T-helper 17 cell (primary cell): ENCODE measurements around the gene GOLPH3L. TPM values are rescaled to one million over a fixed set of nuclear protein-coding genes. Genes with fewer than 3 reads are reported as not detected.
A peak's percentile ranks its signal among the peaks of the same experiment; 100 is the strongest.
"Not testable (repeated sequence)": the region's sequence is repeated elsewhere in the genome, so short reads cannot be mapped to it uniquely, and the experiment has no call there.

ENCODE experiments used
- ATAC-seq: fragments of 150-1000 bp; cut with Tn5 transposase; 2 replicates; pipeline ENCODE4 v1.10.0; 2021; ENCODE audit warnings: mild to moderate bottlenecking, moderate library complexity
- DNase-seq, 3 donors: peaks; one replicate each; pipeline versions ENCODE4 v3.0.0 to v3.0.0-alpha.2; 2020 to 2021
- H3K9me3 ChIP-seq: one replicate; pipeline ENCODE4 v1.7.0; 2013; ENCODE audit warnings: low read length, mild to moderate bottlenecking; ENCODE audit not compliant: control insufficient read depth, poor library complexity, severe bottlenecking
- H3K27ac Mint-ChIP-seq: one replicate; pipeline ENCODE4 v1.8.0; 2022; ENCODE audit warnings: mild to moderate bottlenecking, moderate library complexity, mixed read lengths
- H3K27me3 Mint-ChIP-seq: one replicate; pipeline ENCODE4 v1.8.0; 2022; ENCODE audit warnings: mixed read lengths
- H3K36me3 Mint-ChIP-seq: one replicate; pipeline ENCODE4 v1.8.0; 2022; ENCODE audit warnings: low read depth, mixed read lengths
- H3K4me1 Mint-ChIP-seq: one replicate; pipeline ENCODE4 v1.8.0; 2022; ENCODE audit warnings: mild to moderate bottlenecking, mixed read lengths
- H3K4me3 Mint-ChIP-seq: one replicate; pipeline ENCODE4 v1.8.0; 2022; ENCODE audit warnings: mild to moderate bottlenecking, moderate library complexity, mixed read lengths
- total RNA-seq, 4 donors: library from RNA in 2 of 4; stranded (reverse) in 2 of 4; gene quantifications; one replicate each; pipeline ENCODE4 v1.2.3 and lab custom pipeline; 2022 to 2026

GOLPH3L gene
- total RNA-seq (1 to 10 TPM; 7.0 to 9.1 TPM), total RNA-seq (lab: John Stamatoyannopoulos, UW) (11.8 to 21.4 reads per million in 2 donors)

DNA sequence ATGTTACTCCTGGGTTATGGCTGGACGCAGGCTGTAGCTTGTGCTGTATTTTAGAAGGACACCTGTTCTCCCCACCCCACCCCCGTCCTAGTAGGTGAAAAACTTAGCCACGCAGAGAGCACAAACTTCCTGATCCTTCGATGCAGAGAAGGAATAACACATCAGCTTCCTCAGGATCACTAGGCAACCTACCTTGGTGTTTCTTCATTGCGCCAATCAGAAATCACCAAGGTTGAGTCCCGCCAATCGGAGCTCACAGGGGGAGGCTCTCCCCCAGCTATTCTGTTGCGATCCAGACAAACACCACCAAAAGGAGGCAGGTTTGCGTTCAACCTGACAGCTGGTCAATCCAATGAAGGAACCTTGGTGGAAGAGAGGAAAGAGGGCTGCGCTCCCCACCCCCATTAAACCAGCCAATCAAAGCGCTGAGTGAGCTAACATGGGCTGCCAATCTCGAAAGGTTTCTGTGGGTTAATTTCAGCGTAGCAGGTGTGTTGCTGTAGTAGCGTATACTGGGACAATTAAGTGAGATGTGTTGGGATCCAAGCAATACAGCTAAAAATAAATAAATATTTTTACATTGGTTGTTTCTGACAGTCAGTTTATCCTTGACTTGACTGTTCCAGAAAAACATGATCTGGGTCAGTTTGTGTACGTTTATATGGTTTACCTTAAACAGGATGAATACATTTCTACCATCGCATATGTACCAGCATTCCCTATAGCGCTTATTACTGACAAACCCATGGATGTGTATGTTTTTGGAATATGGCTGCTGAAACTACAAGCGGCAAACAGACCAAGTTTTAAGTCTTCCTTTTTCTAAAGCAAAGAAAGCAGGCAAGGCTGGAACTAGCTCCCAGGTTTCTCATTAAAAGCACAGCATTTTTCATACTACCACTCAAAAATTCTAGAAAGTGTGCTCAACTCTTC lies at the start of gene GOLPH3L:
Gene GOLPH3L, minus strand, starts transcription at position 160 of the 933 bp plus-strand sequence. CDS start 2,316 bp downstream, outside the sequence.
- peaks cover 22% of the 10 kb centered on the region for H3K4me1 Mint-ChIP-seq
- peaks cover 5% of the 10 kb centered on the region for H3K36me3 Mint-ChIP-seq
- H3K9me3 ChIP-seq = no peaks in the 10 kb centered on the region
- DNase-seq = peak; percentile 58 to 80 (median 74)
- peak within 1 kb of the TSS; percentile 90 for H3K27ac Mint-ChIP-seq
- peak within 1 kb of the TSS; percentile 93 for H3K4me3 Mint-ChIP-seq
- ATAC-seq = peak; percentile 99
- peaks cover 9% of the 10 kb centered on the region for H3K27me3 Mint-ChIP-seq

DNA sequence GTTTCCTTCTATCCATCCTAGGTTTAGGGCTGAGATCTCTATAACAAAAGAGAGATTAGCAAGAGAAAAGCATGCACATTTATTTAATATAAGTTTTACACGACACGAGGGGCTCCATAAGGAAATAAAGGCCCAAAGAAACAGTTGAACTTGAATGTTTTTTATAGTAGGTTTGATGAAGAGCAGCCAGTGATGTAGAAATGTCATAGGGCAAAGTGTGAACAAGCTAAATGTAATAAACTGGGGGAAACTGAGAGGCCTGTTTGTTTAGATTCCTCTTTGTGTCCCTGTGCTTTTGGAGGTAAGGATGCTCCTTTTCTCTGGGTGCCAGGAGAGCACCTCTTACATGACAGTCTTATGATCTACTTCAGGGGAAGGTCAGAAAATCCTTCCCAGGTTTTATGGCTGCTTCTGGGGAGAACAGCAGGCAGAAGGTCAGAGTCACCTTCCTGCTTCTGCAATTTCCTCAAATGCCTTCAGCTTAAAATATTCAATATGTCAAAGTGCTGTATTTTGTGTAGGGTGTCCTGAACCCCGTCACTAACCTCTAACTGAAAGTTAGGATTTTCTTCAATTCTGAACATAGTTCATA lies 33.3 kb upstream of the GOLPH3L start:
- H3K9me3 ChIP-seq = no peaks in the 10 kb centered on the region
- H3K36me3 Mint-ChIP-seq = peaks cover 3% of the 10 kb centered on the region
- H3K4me1 Mint-ChIP-seq = no peaks in the 10 kb centered on the region
- H3K27me3 Mint-ChIP-seq = no peaks in the 10 kb centered on the region
- no peak for DNase-seq
- no peak overlapping the region for H3K4me3 Mint-ChIP-seq
- no peak overlapping the region for H3K27ac Mint-ChIP-seq
- no peak for ATAC-seq

DNA sequence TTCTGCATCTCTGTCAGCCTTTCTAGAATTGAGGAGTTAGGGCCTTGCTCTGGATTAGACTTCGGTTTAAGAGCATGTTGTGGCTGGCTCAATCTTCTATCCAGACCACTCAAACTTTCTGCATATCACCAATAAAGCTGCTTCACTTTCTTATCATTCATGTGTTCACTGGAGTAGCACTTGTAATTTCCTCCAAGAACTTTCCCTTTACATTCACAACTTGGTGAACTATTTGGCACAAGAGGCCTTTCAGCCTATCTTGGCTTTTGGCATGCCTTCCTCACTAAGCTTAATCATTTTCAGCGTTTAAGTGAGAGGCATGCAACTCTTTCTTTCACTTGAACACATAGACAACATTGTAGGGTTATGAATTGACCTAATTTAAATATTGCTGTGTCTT lies 27.4 kb upstream of the GOLPH3L start:
- Mint-ChIP-seq H3K27me3 (no peaks in the 10 kb centered on the region), H3K4me1 (no peaks in the 10 kb centered on the region), H3K36me3 (peaks cover 2% of the 10 kb centered on the region), H3K27ac (no peak overlapping the region), H3K4me3 (no peak overlapping the region)
- no peaks in the 10 kb centered on the region for H3K9me3 ChIP-seq
- no peak for ATAC-seq
- DNase-seq = no peak

DNA sequence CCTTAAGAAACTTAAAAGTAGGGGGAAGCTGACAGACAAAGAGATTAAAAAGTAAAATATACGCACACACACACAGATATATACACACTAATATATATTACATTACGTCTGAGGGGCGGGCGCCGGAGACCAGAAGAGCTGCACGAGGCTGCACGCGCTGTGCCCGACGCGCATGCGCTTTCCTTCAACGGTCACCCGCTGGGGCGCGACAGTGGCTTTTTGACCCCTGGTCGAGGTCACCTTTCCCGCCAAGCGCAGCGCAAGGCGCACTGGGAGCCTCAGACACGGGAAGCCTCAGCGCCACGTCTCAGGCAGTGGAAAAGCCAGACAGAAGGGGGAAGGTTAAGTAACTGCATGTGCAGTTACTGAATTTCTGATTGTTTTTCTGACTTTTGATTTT lies 23.7 kb upstream of the GOLPH3L start, which contains the start of gene HORMAD1:
Gene HORMAD1, minus strand, starts transcription at position 193 of the 400 bp plus-strand sequence. CDS start 1,390 bp downstream, outside the sequence.
- ATAC-seq (no peak), DNase-seq (no peak)
- H3K4me3 Mint-ChIP-seq = no peak within 1 kb of the TSS
- H3K36me3 Mint-ChIP-seq = peaks cover 2% of the 10 kb centered on the region
- no peaks in the 10 kb centered on the region for H3K27me3 Mint-ChIP-seq
- H3K4me1 Mint-ChIP-seq = no peaks in the 10 kb centered on the region
- H3K27ac Mint-ChIP-seq = no peak within 1 kb of the TSS
- no peaks in the 10 kb centered on the region for H3K9me3 ChIP-seq

- no peak for DNase-seq
- no peak overlapping the region for H3K4me3 Mint-ChIP-seq
- H3K4me1 Mint-ChIP-seq = no peaks in the 10 kb centered on the region
- no peak for ATAC-seq
- no peak overlapping the region for H3K27ac Mint-ChIP-seq
- peaks cover 2% of the 10 kb centered on the region for H3K36me3 Mint-ChIP-seq
- no peaks in the 10 kb centered on the region for H3K9me3 ChIP-seq
- no peaks in the 10 kb centered on the region for H3K27me3 Mint-ChIP-seq
Observed at GRCh38 chr1:150720098-150720497, 23.1 kb upstream of the GOLPH3L start.

- Mint-ChIP-seq H3K4me3 (no peak overlapping the region), H3K4me1 (no peaks in the 10 kb centered on the region), H3K27ac (no peak overlapping the region), H3K36me3 (no peaks in the 10 kb centered on the region), H3K27me3 (no peaks in the 10 kb centered on the region)
- no peak for DNase-seq
- H3K9me3 ChIP-seq = no peaks in the 10 kb centered on the region
- no peak for ATAC-seq
Observed at GRCh38 chr1:150718225-150718891, 21.4 kb upstream of the GOLPH3L start.

- not testable (repeated sequence) for DNase-seq, H3K36me3 Mint-ChIP-seq, H3K27me3 Mint-ChIP-seq, H3K27ac Mint-ChIP-seq, H3K4me3 Mint-ChIP-seq, ATAC-seq, H3K4me1 Mint-ChIP-seq, H3K9me3 ChIP-seq
Observed at GRCh38 chr1:150709031-150709430, 12.1 kb upstream of the GOLPH3L start.

GRCh38 chr1:150708595-150708994 lies 11.6 kb upstream of the GOLPH3L start:
- Mint-ChIP-seq H3K4me1 (peaks cover 2% of the 10 kb centered on the region), H3K4me3 (no peak overlapping the region), H3K27me3 (no peaks in the 10 kb centered on the region), H3K36me3 (no peaks in the 10 kb centered on the region), H3K27ac (no peak overlapping the region)
- no peaks in the 10 kb centered on the region for H3K9me3 ChIP-seq
- ATAC-seq (no peak), DNase-seq (no peak)

GRCh38 chr1:150706091-150706490 lies 9.1 kb upstream of the GOLPH3L start:
- ATAC-seq = no peak
- H3K27ac Mint-ChIP-seq = no peak overlapping the region
- peaks cover 2% of the 10 kb centered on the region for H3K27me3 Mint-ChIP-seq
- H3K9me3 ChIP-seq = no peaks in the 10 kb centered on the region
- DNase-seq = no peak
- H3K36me3 Mint-ChIP-seq = no peaks in the 10 kb centered on the region
- H3K4me3 Mint-ChIP-seq = no peak overlapping the region
- H3K4me1 Mint-ChIP-seq = no peaks in the 10 kb centered on the region

- Mint-ChIP-seq H3K27me3 (peaks cover 9% of the 10 kb centered on the region), H3K36me3 (peaks cover 3% of the 10 kb centered on the region), H3K4me3 (no peak overlapping the region), H3K4me1 (peaks cover 3% of the 10 kb centered on the region), H3K27ac (no peak overlapping the region)
- ATAC-seq (no peak), DNase-seq (no peak)
- H3K9me3 ChIP-seq = no peaks in the 10 kb centered on the region
Observed at GRCh38 chr1:150703427-150703826, 6.5 kb upstream of the GOLPH3L start.

DNA sequence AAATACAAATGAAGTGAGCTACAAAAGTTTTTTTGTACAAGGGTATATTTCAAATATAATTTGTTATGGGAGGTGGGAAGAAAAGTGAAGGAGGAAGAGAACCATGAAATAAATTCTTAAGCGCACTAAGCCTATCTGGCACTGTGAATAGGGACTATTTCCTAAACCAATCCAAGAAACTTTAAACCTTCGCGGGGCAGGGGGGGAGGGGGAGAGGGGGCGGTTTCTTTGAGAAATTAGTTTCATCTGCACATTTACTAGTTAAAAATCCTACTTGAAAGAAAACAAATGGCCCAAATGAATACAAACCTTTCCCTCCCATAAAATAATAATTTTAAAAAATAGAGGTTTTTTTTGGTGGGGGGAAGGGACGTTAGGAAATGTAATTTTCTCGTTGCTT lies 364 bp downstream of the GOLPH3L start:
- peak overlapping the region; percentile 90 for H3K27ac Mint-ChIP-seq
- peak overlapping the region; percentile 93 for H3K4me3 Mint-ChIP-seq
- H3K9me3 ChIP-seq = no peaks in the 10 kb centered on the region
- peaks cover 9% of the 10 kb centered on the region for H3K27me3 Mint-ChIP-seq
- DNase-seq (no peak), ATAC-seq (no peak)
- H3K4me1 Mint-ChIP-seq = peaks cover 22% of the 10 kb centered on the region
- H3K36me3 Mint-ChIP-seq = peaks cover 5% of the 10 kb centered on the region

DNA sequence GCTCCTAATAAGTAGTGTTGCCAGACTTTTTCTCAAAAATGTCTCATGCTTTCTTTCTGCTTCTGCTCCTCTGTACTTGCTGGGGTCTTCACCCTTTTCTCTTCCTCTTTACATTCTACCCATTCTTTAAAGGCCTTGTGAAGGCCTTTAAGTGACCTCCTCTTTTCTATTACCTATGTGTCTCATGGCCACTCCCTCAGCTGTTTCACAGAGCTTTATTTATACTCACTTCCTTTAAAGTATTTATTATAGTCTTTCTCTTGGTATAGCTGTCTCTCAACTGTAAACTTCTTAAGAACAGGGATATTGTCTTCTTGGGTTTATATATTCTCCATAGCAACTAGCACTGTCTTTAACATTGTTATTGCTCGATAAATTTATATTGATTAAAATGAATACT lies 792 bp downstream of the GOLPH3L start:
- Mint-ChIP-seq H3K4me3 (peak overlapping the region; percentile 93), H3K27ac (peak overlapping the region; percentile 90), H3K36me3 (peaks cover 5% of the 10 kb centered on the region), H3K27me3 (peaks cover 9% of the 10 kb centered on the region), H3K4me1 (peaks cover 24% of the 10 kb centered on the region)
- DNase-seq (no peak), ATAC-seq (no peak)
- no peaks in the 10 kb centered on the region for H3K9me3 ChIP-seq

- Mint-ChIP-seq H3K27ac (no peak overlapping the region), H3K36me3 (peaks cover 5% of the 10 kb centered on the region), H3K4me3 (no peak overlapping the region), H3K4me1 (peaks cover 26% of the 10 kb centered on the region), H3K27me3 (peaks cover 3% of the 10 kb centered on the region)
- ATAC-seq (no peak), DNase-seq (no peak)
- no peaks in the 10 kb centered on the region for H3K9me3 ChIP-seq
Observed at GRCh38 chr1:150695561-150695960, 1.4 kb downstream of the GOLPH3L start.
